ENCODE measurements around the gene NGRN. TPM values are rescaled to one million over a fixed set of nuclear protein-coding genes. Genes with fewer than 3 reads are reported as not detected.
A peak's percentile ranks its signal among the peaks of the same experiment; 100 is the strongest.

The NGRN gene
- total RNA-seq, result 100 to 1,000 TPM in 8 of 9 donors, 10 to 100 TPM in 1; 93.2 to 149 (median 116) TPM
- polyA plus RNA-seq, result 100 to 1,000 TPM; 119 to 142 TPM
- long read RNA-seq, donor 1, full-length matches to known transcripts, result 441 of 441 reads
- long read RNA-seq, donor 1, partial matches to known transcripts, result 0 of 441 reads
- long read RNA-seq, donor 1, other reads (novel, unspliced or antisense), result 0 of 441 reads
- long read RNA-seq, donor 2, full-length matches to known transcripts, result 1,866 of 1,866 reads
- long read RNA-seq, donor 2, partial matches to known transcripts, result 0 of 1,866 reads
- long read RNA-seq, donor 2, other reads (novel, unspliced or antisense), result 0 of 1,866 reads
- long read RNA-seq, donor 3, full-length matches to known transcripts, result 435 of 437 reads
- long read RNA-seq, donor 3, partial matches to known transcripts, result 1 of 437 reads
- long read RNA-seq, donor 3, other reads (novel, unspliced or antisense), result 1 of 437 reads

GRCh38 chr15:90265271-90266060, at the start of gene NGRN:
TSS of gene NGRN (plus strand) at chr15:90265672. CDS start at chr15:90265713, 41 bp downstream.
- 0 to 1% (median 0%) methylated on average over 9 to 59 of the region's 59 CpGs for WGBS, 4 donors
- intact Hi-C loops (cut with DNase I), result loop anchor here in 4 of 10 donors (1.0 to 5.0 kb wide), 3 partner anchors 31 to 33 kb away; partner anchors contain the start of genes GDPGP1 (in 4 of the 4) and CIB1 (in 1 of the 4)
- Histone ChIP-seq H3K27me3 (no peaks in the 10 kb centered on the region), H3K36me3 (peaks cover 0 to 35% (median 21%) of the 10 kb centered on the region in 9 donors), H3K4me3 (peak within 1 kb of the TSS; percentile 36 to 95 (median 72)), H3K4me1 (peaks cover 0 to 50% (median 45%) of the 10 kb centered on the region in 12 donors), H3K9me3 (no peaks in the 10 kb centered on the region), H3K27ac (peak within 1 kb of the TSS; percentile 90 to 100 (median 96))
- peak; percentile 88 to 97 (median 96) for ATAC-seq
- TF ChIP-seq POLR2A (IDR thresholded peaks at IDR 0.05) (peak in 1 of 2 donors; percentile 77), CTCF (IDR thresholded peaks at IDR 0.05) (no peak)
- DNase-seq, result peak; percentile 94

- Histone ChIP-seq H3K9me3 (no peaks in the 10 kb centered on the region), H3K27ac (no peak overlapping the region), H3K4me1 (peaks cover 0 to 24% (median 16%) of the 10 kb centered on the region in 12 donors), H3K36me3 (peaks cover 0 to 17% (median 8%) of the 10 kb centered on the region in 9 donors), H3K27me3 (no peaks in the 10 kb centered on the region), H3K4me3 (no peak overlapping the region)
- WGBS, 4 donors, result 74 to 96% (median 86%) methylated on average over 9 of the region's 9 CpGs
- no peak for DNase-seq
- no peak for ATAC-seq
- intact Hi-C loops (cut with DNase I), result no loop called here
- TF ChIP-seq POLR2A (IDR thresholded peaks at IDR 0.05) (no peak), CTCF (IDR thresholded peaks at IDR 0.05) (no peak)
Observed at GRCh38 chr15:90217671-90218394, 47.6 kb upstream of the NGRN start.

GRCh38 chr15:90219421-90220141, 45.9 kb upstream of the NGRN start:
- TF ChIP-seq CTCF (IDR thresholded peaks at IDR 0.05) (peak; percentile 53 to 78 (median 69)), POLR2A (IDR thresholded peaks at IDR 0.05) (no peak)
- Histone ChIP-seq H3K27ac (peak overlapping the region in 1 of 12 donors; percentile 67), H3K4me1 (peaks cover 0 to 14% (median 8%) of the 10 kb centered on the region in 12 donors), H3K4me3 (no peak overlapping the region), H3K27me3 (no peaks in the 10 kb centered on the region), H3K36me3 (peaks cover 0 to 33% (median 25%) of the 10 kb centered on the region in 9 donors), H3K9me3 (no peaks in the 10 kb centered on the region)
- DNase-seq, result no peak
- peak; percentile 42 to 62 (median 56) for ATAC-seq
- intact Hi-C loops (cut with DNase I), result loop anchor here in 2 of 10 donors (5.0 kb wide), 2 partner anchors 32 to 117 kb away; partner anchors contain the start of gene IDH2 (in 1 of the 2)
- WGBS, 4 donors, result 60 to 75% (median 66%) methylated on average over 15 to 17 of the region's 17 CpGs
